Peyer's patch (tissue), 4 donors: ENCODE measurements around the gene RFX8. TPM values are rescaled to one million over a fixed set of nuclear protein-coding genes. Genes with fewer than 3 reads are reported as not detected.

Source experiments
- DNase-seq, 3 donors: peaks; one replicate each; pipeline ENCODE4 v3.0.0-alpha.2; 2017 to 2019
- H3K27ac ChIP-seq, 4 donors: fragments of 200-600 bp; sonication (generic); one replicate each; pipeline ENCODE4 v1.5.1; 2016 to 2019
- H3K27me3 ChIP-seq, 2 donors: fragments of 200-600 bp; sonication (generic); one replicate each; pipeline ENCODE4 v1.5.1; 2019
- H3K36me3 ChIP-seq, 3 donors: fragments of 200-600 bp; sonication (generic); one replicate each; pipeline ENCODE4 v1.5.1; 2016 to 2019
- H3K4me1 ChIP-seq, 4 donors: fragments of 200-600 bp; sonication (generic); one replicate each; pipeline ENCODE4 v1.5.1; 2016 to 2019
- H3K4me3 ChIP-seq, 4 donors: fragments of 200-600 bp; sonication (generic); 1 replicate in 3 of 4; 2 replicates in 1 of 4; pipeline ENCODE4 v1.5.1; 2016 to 2019; ENCODE audit warnings: mild to moderate bottlenecking in 1 of 4
- H3K9me3 ChIP-seq, 4 donors: fragments of 200-600 bp; sonication (generic); one replicate each; pipeline ENCODE4 v1.5.1; 2016 to 2019; ENCODE audit warnings: mild to moderate bottlenecking in 1 of 4
- POLR2A ChIP-seq, 2 donors: fragments of 450-650 bp; IDR thresholded peaks; one replicate each; pipeline ENCODE4 v1.5.1; 2017; ENCODE audit warnings: antibody characterized with exemption in 2 of 2, mild to moderate bottlenecking in 2 of 2, moderate library complexity in 2 of 2
- total RNA-seq, 4 donors: library from RNA; depleted of rRNA; stranded (reverse); fragments of >200 nt; gene quantifications; one replicate each; pipeline ENCODE4 v1.1.0, GENCODE V29; 2016
- TF ChIP-seq, protein P1 (sequence below), 6 experiments: fragments of 450-650 bp in 4 of 6; fragments of 200-600 bp in 2 of 6; sonication (generic) in 1 of 6; IDR thresholded peaks; one replicate each; pipeline ENCODE4 v1.5.1; 2017 to 2019; ENCODE audit warnings: antibody characterized with exemption in 6 of 6, mild to moderate bottlenecking in 3 of 6, moderate library complexity in 1 of 6

Gene RFX8
- total RNA-seq = not detected

DNA sequence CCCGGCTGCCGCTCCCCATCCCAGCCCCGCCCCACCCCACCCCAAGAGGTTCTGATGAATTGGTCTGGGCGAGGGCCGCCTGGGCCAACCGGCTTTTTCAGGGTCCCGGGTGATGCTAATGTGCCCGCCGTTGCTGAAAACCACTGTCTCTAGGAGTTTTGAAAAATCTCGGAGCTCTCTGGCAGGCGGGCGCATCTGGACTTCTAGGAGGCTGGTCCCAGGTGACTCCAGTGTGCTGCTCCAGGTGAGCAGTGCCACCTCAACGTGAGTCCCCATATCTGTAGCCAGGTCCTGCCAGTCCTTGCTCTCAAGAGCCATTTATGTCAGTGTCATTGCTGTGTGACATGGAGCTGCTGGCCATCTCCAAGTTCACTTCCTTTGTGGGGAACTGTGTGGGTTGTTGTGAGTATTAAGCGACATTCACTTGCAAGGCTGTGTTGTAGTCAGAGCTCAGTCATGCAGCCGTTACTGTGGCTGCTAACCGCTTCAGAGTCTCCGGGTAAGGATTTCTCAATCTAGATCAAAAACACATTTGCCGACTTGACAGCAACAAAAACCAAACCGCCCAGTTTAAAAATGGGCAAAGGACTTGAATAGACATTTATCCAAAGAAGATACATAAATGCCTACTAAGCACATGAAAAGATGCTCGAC, at the start of gene RFX8:
Gene RFX8 (minus strand): TSS at position 382 of the 654 bp plus-strand sequence. CDS start 8,264 bp downstream, outside the sequence.
- H3K27ac ChIP-seq = peak within 1 kb of the TSS in 3 of 4 donors; percentile 1 to 25 (median 19)
- DNase-seq = peak in 1 of 3 donors; percentile 54
- H3K36me3 ChIP-seq = no peaks in the 10 kb centered on the region

DNA sequence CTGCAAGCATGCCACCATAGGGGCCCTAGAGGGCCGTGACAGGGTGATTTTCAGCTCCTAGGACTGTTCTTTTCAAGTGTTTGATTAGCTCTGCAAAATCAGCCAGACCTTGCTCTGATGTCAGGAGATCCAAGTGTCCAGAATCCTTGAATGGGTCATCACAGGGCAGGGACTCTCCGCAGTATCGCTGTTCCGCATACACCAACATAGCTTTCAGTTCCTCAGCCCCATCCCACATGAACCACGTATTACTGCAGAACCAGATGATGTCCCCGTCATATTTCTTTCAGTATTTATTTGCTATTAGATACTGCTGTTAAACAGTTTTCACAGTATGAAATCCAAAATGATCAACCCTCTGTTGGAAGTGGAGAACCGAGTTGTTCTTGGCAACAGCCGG, 46.6 kb upstream of the RFX8 start:
- H3K36me3 ChIP-seq = no peaks in the 10 kb centered on the region
- H3K9me3 ChIP-seq = peaks cover 0 to 4% (median 0%) of the 10 kb centered on the region in 4 donors
- no peak overlapping the region for H3K27ac ChIP-seq
- H3K27me3 ChIP-seq = no peaks in the 10 kb centered on the region
- DNase-seq = no peak
- TF ChIP-seq, protein P1, sequence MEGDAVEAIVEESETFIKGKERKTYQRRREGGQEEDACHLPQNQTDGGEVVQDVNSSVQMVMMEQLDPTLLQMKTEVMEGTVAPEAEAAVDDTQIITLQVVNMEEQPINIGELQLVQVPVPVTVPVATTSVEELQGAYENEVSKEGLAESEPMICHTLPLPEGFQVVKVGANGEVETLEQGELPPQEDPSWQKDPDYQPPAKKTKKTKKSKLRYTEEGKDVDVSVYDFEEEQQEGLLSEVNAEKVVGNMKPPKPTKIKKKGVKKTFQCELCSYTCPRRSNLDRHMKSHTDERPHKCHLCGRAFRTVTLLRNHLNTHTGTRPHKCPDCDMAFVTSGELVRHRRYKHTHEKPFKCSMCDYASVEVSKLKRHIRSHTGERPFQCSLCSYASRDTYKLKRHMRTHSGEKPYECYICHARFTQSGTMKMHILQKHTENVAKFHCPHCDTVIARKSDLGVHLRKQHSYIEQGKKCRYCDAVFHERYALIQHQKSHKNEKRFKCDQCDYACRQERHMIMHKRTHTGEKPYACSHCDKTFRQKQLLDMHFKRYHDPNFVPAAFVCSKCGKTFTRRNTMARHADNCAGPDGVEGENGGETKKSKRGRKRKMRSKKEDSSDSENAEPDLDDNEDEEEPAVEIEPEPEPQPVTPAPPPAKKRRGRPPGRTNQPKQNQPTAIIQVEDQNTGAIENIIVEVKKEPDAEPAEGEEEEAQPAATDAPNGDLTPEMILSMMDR (IDR thresholded peaks at IDR 0.05) = no peak
- no peak for TF ChIP-seq POLR2A (IDR thresholded peaks at IDR 0.05)
- H3K4me1 ChIP-seq = no peaks in the 10 kb centered on the region
- no peak overlapping the region for H3K4me3 ChIP-seq

More for the DNA sequence above, at the start of gene RFX8:
- H3K9me3 ChIP-seq = no peaks in the 10 kb centered on the region
- no peak for TF ChIP-seq POLR2A (IDR thresholded peaks at IDR 0.05)
- TF ChIP-seq, protein P1 (IDR thresholded peaks at IDR 0.05) = no peak
- H3K4me3 ChIP-seq = peak within 1 kb of the TSS; percentile 39 to 65 (median 55)
- H3K4me1 ChIP-seq = peaks cover 0 to 14% (median 4%) of the 10 kb centered on the region in 4 donors
- no peaks in the 10 kb centered on the region for H3K27me3 ChIP-seq

DNA sequence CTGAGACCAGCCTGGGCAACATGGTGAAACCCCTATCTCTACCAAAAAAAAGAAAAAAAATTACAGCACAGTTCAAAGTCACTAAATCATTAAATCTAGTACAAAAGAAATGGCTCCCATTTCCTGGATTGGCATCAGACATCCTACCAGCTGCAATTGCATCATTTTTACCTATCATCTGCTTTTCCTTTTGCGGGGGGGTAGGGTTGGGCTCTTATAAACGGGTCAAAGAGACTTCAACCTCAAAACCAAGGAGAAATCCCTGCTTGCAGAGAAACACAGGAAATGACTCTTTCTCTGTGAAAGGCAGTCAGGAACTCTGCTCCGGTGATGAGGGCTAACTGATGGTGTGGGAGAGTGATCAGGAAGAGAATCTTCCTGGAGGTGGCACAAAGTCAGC, 45.3 kb upstream of the RFX8 start:
- no peak for DNase-seq
- Histone ChIP-seq H3K4me3 (no peak overlapping the region), H3K27ac (no peak overlapping the region), H3K9me3 (peaks cover 0 to 4% (median 0%) of the 10 kb centered on the region in 4 donors), H3K36me3 (no peaks in the 10 kb centered on the region), H3K27me3 (no peaks in the 10 kb centered on the region), H3K4me1 (no peaks in the 10 kb centered on the region)
- TF ChIP-seq, protein P1 (IDR thresholded peaks at IDR 0.05) = no peak
- no peak for TF ChIP-seq POLR2A (IDR thresholded peaks at IDR 0.05)

DNA sequence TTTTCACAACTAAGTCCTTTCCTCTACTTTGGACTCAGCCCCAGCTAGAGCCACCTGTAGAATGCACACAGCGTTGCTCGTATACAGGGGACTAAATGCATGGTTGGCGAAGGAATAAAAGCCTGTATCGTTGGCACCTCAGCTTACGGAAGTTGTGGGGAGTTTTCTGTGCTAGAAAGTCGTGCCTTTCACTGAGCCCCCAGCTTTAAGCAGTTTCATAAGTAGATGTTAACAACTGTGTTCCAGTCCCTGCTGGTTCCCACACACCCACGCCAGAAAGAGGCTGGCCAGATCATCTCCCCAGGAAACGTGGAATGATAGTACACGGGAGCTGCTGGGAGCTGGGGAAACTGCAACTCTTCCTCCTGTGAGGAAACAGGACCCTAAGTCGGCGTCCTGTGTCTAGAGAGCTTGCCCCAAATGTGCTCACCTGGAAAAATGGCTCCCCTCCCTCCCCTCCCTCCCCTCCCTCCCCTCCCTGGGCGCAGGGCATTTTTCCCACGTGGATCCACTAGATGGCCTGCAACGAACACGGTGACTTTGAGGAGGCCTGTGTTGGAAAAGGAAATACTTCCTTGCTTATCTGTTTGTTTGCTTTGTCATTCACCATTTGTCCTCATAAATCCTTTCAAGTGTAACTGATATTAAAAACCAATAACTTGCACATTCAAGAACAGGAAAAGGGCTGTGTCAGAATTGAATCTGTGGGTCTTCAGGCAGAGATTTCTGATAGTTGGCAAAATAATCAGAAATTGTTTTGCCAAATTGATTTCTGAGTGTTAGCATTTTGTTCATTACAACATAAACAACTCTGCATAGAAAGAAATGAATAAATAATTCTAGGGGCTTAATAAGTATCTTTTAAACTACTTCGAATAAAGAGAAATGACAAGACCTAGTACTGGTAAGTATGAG, 43.9 kb upstream of the RFX8 start:
- no peaks in the 10 kb centered on the region for H3K36me3 ChIP-seq
- peak in 1 of 3 donors; percentile 55 for DNase-seq
- H3K4me3 ChIP-seq = no peak overlapping the region
- H3K9me3 ChIP-seq = peaks cover 0 to 4% (median 0%) of the 10 kb centered on the region in 4 donors
- no peak overlapping the region for H3K27ac ChIP-seq
- no peaks in the 10 kb centered on the region for H3K4me1 ChIP-seq
- no peak for TF ChIP-seq POLR2A (IDR thresholded peaks at IDR 0.05)
- TF ChIP-seq, protein P1 (IDR thresholded peaks at IDR 0.05) = peak in 3 of 6 experiments; percentile 8 to 35 (median 17)
- H3K27me3 ChIP-seq = no peaks in the 10 kb centered on the region

DNA sequence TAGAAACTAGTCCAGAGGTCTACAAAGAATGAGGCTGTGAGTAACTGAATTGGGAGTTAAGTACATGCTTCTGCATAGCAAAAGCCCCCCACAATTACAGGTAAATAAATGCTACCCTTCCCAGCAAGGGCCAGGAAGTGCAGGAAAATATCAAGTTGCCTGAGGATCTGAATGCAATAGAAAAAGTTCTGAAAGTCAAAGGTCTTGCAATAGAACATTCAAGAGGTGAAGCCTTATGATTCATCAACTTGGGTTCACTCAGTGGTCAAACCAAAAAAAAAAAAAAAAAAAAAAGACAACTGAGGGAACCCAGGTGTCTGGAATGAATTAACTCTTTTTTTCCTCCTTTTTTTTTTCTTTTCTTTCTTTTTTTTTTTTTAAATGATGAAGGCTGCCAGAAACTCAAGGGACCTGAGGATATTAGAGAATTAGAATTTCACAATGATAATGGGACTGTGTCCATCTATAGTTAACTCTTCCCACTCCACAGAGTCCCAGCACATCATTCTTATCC, 42.9 kb upstream of the RFX8 start:
- Histone ChIP-seq H3K27ac (no peak overlapping the region), H3K4me1 (no peaks in the 10 kb centered on the region), H3K9me3 (peaks cover 0 to 4% (median 0%) of the 10 kb centered on the region in 4 donors), H3K36me3 (no peaks in the 10 kb centered on the region), H3K27me3 (no peaks in the 10 kb centered on the region), H3K4me3 (no peak overlapping the region)
- TF ChIP-seq, protein P1 (IDR thresholded peaks at IDR 0.05) = no peak
- TF ChIP-seq POLR2A (IDR thresholded peaks at IDR 0.05) = no peak
- no peak for DNase-seq
